Inferior parietal cortex (tissue), 1 donor: ENCODE measurements around the gene TPGS1.

Experiments used
- DNase-seq: peaks from one replicate; pipeline ENCODE4 v3.0.0-alpha.2; 2016; ENCODE audit errors: extremely low spot score

The TPGS1 gene

DNA sequence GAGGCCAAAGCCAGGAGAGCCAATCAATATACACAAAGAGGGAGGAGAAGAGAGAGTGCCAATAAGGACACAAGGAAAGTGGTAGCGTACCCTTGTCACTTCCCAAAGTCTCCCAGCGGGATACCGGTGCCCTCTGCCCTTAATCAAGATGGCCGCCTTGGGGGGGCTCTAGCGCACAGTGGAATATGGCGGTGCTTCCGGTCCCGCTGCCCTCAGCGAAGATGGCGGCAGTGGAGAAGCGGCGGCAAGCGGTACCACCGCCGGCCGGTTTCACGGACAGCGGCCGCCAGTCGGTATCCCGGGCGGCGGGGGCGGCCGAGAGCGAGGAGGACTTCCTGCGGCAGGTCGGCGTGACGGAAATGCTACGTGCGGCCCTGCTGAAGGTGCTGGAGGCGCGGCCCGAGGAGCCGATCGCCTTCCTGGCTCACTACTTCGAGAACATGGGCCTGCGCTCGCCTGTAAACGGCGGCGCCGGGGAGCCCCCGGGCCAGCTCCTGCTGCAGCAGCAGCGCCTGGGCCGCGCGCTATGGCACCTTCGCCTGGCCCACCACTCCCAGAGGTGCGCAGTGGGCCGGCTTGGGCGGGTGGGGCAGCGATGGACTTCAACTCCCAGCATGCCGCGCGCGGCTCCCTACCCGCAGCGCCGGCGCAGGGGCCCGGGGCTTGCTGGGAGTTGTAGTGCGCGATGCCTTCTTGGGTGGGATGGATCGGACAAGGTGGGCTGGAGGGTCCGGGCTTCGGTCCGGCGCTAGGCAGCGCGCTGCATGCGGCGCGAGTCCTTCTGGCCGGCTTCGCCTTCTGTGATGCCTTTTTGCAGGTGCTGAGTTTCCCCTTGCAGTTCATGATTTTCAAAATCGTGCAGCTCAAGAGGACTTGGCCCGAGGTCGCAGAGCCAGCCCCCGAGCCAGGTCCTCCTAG lies at the start of gene TPGS1:
TSS of gene TPGS1 (plus strand) at position 212 of the 918 bp plus-strand sequence. CDS start at position 222, 10 bp downstream.
- peak; percentile 100 for DNase-seq

- DNase-seq: no peak
Measured at GRCh38 chr19:457636-458035, 49.7 kb upstream of the TPGS1 start.

- DNase-seq: no peak
Measured at GRCh38 chr19:458091-459042, 48.9 kb upstream of the TPGS1 start.

DNA sequence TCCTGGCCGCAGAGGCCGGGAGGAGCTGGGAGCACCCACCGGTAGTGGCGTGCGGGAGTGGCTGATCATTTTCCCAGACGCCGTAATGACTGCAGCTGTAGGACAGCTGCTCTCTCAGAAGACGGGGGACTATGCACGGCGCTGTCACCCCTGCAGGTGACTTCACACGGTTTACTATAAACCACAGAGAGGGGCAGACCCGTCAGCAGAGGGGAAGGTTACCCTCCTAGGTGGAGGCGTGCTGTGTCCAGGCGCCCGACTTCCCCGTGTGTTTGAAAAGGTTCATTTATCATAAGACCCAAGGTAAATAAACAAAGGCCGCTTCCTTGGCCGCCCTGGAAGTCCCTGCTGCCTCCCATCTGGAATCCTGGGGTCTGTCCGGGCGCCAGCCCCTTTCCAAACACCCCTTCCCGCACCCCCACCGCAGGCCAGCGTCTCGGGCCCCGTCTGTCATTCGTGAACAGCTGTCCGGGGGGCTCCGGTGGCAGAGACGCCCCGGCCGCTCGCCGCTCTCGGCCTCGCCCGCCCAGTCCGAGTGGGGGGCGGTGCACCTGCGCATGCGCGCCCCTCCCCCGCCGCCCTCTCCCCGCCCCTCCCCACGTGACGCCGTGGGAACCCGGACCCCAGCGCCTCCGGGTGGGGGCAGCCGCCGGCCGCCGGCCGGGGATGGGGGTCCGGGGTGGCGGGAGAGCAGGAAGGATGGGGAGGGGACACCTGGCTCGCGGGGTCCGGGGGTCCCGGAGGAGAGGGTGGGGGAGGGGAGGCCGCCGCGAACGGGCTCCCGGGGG lies 47.4 kb upstream of the TPGS1 start:
- peak; percentile 36 for DNase-seq

GRCh38 chr19:460877-461720 lies 46.2 kb upstream of the TPGS1 start, which contains the start of gene SHC2:
SHC2 (minus strand) TSS chr19:461033; CDS start chr19:460996, 37 bp downstream.
- no peak for DNase-seq

- DNase-seq: no peak
Measured at GRCh38 chr19:461721-462551, 45.4 kb upstream of the TPGS1 start.

DNA sequence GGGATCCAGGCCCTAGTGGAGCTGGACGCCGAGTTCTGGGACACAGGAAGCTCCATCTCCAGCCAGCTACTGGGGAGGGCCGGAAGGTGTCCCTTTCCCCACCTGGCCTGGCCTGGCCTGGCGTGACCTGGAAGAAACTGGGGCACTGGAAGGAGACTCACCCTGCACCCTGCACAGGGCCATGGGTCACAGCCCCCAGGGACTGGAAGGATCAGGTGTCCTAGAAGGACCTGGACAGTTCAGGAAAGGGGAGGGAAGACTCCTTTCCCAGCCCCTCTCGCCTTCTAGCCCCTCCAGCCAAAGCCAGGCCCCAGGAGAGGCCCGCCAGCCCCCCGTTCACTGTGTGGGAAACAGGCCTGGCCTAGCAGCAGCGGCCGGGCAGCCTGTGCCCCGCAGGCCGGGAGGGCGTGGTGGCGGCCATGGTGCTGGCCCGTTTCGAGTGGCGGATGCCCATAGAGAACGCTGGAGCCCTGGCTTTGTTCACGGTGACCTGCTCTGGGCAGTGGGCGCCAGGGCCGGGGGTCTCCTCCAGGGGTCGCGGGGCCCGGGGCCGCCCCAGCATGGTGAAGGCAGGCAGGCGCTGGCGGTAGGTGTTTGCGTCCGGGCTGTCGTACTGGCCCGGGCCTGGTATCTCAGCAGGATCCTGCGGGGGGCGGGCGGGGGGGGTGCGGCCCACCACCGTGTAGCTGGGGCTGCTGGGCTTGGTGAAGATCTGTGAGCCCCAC lies 43.7 kb upstream of the TPGS1 start:
- DNase-seq: no peak

- DNase-seq: no peak
Measured at GRCh38 chr19:464208-464545, 43.1 kb upstream of the TPGS1 start.

GRCh38 chr19:465056-465816 lies 42.1 kb upstream of the TPGS1 start:
- no peak for DNase-seq

- DNase-seq: no peak
Measured at GRCh38 chr19:467554-467953, 39.7 kb upstream of the TPGS1 start.

DNA sequence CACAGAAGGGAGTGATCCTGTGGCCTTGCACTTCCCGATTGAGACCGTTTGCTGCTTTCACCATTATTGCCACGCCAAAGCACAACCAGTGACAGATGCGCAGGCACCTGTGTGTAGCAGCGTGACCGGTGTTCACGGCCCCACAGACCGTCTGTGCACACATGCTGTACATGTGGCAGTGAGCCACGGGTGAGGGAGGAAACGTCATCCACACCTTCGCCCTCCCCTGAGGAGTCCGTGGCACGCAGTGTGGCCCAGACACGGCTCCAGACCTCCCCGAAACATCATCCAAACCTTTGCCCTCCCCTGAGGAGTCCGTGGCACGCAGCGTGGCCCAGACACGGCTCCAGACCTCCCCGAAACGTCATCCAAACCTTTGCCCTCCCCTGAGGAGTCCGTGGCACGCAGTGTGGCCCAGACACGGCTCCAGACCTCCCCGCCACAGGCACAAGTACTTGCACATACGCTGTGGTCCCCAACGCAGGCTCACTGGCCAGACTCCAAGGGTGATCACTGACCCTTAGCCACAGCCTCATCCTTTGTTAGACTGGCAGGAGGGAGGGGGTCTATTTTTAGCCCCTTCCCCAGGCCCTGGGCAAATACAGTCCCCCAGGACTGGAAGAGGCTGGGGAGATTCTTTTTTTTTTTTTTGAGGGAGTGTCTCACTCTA lies 38.6 kb upstream of the TPGS1 start:
- no peak for DNase-seq

GRCh38 chr19:469833-470232 lies 37.5 kb upstream of the TPGS1 start:
- DNase-seq: no peak

DNA sequence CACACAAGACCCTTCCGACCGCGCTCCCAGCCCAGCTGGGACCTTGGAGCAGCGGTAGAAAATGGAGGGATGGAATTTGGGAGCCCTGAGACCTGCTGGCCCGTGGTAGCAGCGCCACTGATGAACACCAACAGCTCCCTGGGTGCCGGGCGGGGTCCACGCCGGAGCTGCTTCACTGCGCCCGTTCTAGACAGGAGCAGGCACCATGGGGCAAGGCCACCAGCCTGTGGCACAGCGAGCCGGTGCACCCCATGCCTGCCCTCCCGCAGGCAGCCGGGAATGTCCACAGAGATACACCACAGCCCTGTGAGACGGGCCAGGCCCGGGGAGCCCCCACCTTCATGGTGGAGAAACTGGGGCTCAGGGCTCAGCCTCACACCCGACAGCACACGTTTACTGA lies 36.6 kb upstream of the TPGS1 start:
- DNase-seq: no peak

DNA sequence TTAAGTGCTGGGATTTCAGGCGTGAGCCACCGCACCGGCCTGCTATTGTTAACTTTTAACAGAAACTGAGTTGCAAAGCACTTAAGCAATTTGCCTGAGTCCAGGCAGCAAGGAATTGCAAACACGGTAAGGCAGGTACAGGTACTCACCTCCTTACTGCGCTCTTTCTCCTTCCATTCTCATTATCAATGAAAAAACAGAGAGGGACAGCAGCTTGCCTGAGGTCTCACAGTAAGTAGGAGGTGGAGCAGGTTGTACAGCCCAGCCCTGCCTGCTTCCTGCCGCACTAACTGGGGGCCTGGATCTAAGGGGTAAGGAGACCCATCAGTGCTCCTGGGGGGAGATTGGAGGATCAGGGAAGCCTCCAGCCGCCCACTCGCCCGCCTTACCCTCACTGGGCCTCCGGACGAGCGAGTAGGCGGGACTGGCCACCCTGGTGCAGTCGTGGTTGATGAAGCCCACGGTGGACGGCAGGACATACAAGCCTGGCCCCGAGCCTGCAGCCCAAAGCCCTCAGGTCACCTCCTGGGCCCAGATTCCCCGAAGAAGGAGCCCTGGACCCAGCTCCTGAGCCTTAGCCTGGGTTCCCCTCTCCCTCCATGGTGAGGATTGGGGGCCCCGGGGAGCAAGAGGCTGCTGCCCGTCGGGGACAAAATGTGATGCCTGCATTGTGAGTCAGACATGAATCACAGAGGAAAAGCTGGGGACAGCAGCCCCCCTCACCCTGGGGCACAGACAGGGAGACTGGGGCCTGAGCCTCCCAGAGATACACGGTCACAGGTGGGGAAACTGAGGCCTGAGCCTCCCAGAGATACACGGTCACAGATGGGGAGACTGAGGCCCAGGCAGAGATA lies 35.1 kb upstream of the TPGS1 start:
- DNase-seq: no peak

- DNase-seq: no peak
Measured at GRCh38 chr19:474126-475078, 32.9 kb upstream of the TPGS1 start.

DNA sequence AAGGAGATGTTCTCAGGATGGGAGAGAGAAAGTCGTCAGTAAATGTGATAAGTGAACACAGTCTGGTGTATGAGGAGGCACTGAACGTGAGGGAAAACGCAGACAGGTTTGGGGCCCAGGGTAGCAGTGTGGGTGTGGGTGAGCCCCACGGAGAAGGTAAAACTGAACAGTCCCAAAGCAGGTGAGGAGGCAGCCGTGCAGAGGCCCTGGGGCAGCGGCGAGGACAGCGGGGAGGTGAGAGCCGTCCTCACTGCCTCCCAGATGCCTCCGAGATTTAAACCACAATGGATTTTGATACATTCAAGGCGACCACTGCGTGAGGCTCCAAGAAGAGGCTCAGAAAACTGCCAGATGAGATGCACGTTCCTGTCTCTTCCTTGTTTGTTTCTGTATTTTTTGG lies 31.9 kb upstream of the TPGS1 start:
- DNase-seq: no peak
